NAMALWA (cell line): Measurements from ENCODE around the gene MBD3.
"Not testable (repeated sequence)": the region's sequence is repeated elsewhere in the genome, so short reads cannot be mapped to it uniquely, and the experiment has no call there.

ENCODE experiments used
- DNase-seq: peaks from one replicate; pipeline ENCODE4 v3.0.0-alpha.2; 2015; ENCODE audit warnings: low spot score

The MBD3 gene, protein sequence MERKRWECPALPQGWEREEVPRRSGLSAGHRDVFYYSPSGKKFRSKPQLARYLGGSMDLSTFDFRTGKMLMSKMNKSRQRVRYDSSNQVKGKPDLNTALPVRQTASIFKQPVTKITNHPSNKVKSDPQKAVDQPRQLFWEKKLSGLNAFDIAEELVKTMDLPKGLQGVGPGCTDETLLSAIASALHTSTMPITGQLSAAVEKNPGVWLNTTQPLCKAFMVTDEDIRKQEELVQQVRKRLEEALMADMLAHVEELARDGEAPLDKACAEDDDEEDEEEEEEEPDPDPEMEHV

DNA sequence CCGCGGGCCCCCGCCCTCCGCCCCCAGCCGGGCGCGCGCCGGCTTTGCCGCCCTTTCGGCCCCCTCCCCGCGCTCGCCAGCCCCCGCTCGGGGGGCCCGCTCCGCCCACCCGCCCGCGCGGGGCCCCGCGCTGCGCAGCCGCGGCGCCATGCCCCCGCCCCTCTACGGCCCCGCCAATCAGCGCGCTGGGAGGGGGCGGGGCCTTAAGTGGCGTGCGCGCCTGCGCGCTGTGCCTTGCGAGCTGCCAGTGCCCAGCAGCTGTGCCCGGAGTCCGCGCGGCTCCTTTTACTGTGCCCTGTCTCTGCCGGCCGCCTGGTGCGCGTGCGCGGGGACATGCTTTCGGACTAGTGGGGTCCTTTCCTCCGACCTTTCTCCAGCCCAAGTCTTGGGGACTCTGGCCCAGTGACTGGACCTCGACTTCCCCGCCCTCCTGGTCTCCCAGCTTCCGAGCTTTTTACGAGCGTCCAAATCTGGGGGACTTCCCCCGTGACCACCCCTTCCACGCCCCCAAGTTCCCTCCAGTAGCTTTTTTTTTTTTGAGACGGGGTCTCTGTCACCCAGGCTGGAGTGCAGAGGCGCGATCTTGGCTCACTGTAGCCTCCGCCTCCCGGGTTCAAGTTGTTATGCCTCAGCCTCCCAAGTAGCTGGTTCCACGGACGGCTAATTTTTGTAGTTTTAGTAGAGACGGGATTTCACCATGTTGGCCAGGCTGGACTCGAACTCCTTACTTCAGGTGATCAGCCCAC, at the start of gene MBD3:
MBD3 (minus strand) TSS at position 111 of the 746 bp plus-strand sequence. CDS start 234 bp downstream, outside the sequence.
- DNase-seq, result peak; percentile 93

DNA sequence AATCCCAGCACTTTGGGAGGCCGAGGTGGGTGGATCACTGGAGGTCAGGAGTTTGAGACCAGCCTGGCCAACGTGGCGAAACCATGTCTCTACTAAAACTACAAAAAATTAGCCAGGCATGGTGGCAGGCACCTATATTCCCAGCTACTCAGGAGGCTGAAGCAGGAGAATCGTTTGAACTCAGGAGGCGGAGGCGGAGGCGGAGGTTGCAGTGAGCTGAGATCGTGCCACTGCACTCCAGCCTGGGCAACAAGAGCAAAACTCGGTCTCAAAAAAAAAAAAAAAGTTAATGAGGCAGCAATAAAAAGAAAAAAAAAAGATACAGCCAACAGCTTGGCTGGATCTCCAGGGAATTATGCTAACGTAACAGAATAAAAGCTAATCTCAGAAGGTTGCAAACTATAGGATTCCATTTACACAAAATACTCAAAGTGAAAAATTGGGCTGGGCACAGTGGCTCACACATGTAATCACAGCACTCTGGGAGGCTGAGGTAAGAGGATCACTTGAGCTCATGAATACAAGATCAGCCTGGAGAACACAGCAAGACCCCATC, 48.3 kb upstream of the MBD3 start:
- not testable (repeated sequence) for DNase-seq

DNA sequence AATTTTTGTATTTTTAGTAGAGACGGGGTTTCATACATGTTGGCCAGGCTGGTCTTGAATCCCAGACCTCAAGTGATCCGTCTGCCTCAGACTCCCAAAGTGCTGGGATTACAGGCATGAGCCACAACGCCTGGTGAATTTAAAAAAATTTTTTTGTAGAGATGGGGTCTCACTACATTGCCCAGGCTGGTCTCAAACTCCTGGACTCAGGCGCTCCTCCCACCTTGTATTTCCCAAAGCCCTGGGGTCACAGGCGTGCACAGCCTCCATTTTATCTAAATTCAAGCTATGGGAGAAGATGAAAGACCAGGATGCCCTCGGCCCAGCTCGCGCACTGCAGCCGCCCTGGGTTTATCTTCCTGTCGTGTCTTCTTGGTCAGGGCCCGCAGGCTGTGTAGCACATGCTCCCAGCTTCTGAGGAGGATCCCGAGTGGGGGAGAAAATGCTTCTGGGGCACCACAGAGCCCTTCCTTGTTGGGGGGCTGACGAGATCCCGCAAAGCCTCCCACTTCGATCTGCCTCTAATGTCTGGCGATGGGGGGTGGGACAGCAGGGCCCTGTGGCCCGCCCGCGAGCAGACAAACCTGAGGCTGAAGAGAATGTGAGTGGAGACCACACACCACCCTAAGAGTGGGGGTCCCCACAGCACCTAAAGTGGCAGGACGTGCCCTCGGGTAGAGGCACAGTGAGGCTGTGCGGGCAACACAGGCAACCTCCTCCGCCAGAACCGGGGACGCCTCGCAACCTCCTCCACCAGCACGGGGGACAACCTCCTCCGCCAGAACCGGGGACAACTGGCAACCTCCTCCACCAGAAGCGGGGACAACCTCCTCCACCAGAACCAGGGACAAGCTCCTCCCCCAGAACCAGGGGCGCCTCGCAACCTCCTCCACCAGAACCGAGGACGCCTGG, 43.9 kb upstream of the MBD3 start:
- no peak for DNase-seq

DNA sequence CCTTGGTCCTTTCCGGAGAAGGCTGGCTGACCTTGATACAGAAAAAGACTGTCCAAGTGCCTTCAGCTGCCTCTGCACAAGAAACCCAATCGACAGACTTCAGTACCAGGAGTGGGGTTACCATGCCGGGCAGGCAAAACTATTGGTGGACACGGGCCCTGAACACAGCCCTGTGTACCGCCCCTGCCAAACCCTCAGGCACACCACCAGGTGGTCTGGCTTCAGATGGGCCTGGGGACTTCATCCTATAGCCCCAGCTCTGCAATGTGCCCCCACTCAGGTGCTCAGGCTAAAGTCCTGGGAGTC, 42.2 kb upstream of the MBD3 start:
- DNase-seq, result no peak

DNA sequence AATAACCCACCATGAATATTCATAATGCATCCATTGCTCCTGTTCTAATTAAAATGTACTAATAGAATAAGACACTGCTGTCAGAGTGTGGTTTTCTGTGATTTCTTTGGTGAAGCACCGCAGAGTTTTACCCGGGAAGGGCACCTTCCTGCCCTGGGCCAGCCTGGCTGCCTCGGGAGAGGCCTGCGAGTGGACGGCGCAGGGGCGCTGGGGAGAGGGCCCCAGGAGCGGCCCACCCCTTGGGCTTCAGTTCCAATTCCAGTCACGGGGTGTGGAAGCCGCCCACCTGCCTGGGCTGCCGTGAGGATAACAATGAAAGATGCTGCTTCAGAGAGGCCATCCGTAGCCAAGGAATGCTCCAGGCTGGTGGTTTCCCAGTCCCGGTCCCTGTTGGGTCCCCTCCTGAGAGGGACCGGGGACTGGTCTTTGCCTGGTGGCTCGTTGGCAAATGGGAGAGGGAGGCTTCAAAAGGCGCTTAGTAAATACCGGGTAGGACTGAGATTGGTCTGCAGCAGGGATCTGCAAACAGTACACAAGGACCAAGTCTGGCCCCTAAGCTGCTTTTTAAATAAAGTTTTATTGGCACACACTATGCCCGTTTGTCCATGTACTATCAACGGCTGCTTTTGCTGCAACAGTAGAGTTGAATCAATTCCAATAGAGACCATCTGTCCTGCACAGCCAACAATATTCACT, 41.7 kb upstream of the MBD3 start:
- DNase-seq, result peak; percentile 47

DNA sequence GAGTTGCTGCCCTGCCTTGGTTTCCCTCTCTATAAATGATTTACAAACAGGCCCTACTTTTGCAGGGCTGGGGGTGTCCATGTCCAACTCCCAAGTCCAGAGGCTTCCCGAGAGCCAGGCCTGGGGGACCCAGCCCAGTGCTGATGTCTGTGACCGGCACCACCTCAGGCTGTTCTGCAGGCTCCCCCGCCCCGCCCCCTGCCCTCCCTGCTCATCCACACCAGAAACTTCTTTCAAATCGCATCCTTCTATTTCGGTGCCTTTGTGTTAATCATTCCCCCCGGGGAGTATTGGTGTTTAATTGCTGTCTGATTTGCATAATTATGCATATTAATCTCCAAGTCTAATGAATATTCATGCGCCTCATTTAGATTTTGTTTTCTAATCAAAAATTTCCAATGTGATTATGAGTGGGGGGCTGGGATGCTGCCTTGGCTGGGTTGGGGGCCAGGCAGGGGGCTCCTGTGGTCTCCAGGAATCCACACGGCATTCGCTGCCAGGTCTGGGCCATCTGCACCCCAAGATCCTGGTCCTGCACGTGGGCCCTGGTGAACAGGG, 40.7 kb upstream of the MBD3 start:
- DNase-seq, result no peak

DNA sequence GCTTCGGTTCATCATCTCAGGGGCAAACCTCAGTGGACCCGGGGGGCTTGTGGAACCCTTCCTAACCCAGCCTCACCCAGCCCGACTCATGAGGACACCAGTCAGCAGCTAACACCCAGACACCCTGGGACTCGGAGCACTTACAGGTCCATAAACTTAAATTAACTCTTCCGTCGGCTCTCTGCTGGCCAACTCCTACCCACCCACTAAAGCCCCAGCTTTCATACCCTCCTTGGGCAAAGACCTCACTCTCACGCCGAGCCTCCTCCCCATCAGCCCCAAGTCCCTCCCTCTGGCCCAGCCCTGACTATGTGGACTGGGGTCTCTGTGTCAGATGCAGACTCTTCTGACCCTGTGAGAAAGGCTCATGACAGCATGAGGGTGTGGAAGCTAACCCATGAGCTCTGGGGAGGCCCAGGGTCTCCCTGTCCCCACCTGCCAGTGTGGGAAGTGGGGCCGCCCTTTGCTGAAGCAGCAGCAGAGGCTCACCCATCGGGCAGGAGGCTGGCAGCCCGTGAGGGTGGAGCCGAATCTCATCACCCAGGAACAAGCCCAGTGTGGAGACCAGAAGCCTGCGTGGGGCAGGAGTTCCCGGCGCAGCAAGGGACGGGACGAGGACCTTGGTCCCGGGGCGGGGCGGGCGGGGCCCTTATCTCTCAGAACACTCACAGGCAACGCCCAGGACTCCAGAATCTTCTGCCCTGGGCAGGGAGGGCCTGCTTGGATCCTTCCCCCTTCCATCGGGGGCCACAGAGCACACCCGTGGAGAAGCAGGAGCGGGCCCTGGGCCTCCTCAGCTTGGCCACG, 40.0 kb upstream of the MBD3 start:
- no peak for DNase-seq

DNA sequence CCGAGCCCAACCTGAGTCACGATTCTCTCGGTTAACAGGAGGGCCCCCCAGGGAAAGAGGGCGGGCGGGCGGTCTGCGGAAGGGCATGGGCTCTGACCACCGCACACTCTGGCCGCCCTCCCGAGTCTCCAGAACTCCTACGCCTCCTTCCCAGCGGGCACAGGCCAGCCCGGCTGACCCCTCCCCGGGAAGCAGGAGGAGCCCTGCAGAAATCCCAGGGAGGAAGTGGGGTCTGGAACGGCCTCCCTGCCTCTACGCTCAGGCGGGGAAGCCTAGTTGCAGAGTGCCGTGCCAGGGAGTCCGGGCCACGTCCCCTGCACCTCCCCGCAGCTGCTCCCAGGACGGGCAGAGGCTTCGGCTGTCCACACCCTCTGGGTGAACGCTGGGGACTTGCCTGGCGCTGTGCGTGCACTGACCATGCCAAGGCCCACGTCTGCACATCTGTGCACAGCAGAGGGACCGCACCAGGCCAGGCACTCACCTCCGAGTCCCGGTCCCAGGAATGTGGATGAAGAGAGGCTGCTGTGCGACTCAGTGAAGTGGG, 39.0 kb upstream of the MBD3 start:
- DNase-seq, result no peak

DNA sequence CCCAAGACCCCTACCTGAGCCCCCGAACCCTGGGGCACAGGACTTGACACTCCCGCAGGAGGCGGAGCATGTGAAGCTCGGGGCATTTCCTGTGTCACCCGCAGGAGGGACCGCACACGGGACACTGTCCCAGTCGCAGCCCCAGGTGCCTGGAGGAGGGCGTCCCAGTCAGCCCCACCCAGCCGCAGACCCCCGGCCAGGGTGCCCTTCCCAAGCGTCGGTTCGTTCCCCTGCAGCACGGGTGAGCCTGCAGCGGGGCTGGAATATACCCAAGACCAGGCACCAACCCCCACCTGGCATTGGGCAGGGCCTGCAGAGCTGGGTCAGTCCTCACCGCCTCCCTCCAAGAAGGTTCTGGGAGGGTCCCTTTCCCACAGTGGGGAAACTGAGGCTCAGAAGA, 38.1 kb upstream of the MBD3 start:
- no peak for DNase-seq

DNA sequence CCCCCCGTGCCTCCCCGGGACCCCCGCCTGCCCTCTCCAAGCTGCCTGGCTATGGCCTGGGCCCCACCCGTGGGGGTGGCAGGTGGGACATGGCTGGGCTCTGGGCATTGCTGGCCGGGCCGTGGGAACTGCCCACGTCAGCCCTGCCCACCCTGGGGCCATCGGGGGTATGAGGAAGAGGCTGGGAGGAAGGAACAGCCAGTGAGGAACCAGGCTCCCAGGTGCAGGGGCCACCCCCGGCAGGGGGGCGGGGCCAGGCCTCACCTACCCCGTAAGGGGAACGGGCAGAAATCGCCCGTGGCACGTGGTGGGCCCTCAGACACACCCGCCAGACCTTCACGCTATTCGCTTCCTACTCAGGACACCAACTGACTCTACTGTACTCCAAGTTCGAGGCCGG, 37.3 kb upstream of the MBD3 start:
- no peak for DNase-seq

DNA sequence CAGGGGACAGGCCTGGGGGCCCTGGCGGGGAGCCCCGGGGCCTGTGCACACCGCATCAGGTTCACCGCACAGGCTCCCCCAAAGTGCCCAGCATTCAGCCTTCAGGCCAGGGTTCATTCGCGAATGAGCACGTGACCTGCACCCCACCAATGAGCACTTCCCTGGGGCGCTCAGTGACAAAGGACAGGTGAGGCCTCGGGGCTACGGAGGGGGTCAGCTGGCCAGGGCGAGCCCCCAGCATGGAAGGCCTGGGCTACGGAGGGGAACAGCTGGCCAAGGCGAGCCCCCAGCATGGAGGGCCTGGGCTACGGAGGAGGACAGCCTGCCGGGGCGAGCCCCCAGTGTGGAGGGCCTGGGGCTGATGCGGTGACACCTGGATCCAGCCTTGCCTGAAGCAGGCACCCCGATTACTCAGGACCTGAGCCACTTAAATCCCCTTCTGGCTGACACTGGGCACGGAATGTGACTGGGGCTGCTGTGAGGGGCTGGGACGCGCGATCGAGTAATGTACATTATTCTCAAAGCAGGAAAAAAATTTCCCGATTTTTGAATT, 36.7 kb upstream of the MBD3 start:
- no peak for DNase-seq

DNA sequence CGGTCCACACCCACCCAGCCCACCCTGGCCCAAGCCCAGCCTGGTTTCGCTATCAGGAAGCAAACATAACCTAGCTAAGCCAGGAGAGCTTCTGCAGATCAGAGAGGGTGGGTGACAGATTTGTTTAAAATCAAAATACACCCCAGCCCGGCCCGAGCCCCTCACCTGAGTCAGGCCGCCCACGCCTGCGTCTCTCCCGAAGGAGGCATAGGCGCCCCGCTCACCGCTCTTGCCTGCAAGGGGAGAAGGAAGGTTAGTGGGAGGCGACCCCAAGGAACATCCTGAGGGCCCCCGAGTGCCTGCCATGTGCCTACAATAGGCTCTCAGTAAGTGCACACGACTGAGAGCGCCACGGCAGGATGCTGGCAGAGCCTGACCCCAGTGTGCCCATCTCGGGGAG, 34.5 kb upstream of the MBD3 start:
- DNase-seq, result no peak

DNA sequence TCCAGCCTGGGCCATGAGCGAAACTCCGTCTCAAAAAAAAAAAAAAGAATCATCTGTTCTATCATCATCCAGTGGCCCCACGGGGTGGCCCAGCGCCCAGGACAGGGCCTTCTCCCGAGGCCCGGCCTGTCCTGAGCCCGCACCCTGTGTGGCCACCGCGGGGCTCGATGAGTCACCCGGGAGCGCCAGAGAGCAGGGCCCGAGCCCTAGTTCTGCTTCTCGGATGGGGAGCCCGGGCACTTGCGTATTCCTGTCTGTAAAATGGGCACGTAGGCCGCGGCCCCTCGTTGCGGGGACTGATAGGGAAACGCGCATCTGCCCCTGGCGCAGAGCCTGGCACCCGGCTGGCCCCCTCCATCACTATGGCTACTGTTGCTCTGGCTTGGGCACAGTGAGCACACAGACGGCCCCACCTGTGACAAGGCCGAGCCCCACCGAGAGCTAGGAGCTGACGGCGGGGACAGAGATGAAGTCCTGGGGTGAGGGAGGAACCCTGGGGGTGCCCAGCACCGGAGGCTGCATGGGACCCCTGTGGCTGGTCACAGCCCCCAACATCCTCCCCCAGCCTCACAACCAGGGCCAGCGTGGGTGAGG, 33.8 kb upstream of the MBD3 start:
- DNase-seq, result no peak

DNA sequence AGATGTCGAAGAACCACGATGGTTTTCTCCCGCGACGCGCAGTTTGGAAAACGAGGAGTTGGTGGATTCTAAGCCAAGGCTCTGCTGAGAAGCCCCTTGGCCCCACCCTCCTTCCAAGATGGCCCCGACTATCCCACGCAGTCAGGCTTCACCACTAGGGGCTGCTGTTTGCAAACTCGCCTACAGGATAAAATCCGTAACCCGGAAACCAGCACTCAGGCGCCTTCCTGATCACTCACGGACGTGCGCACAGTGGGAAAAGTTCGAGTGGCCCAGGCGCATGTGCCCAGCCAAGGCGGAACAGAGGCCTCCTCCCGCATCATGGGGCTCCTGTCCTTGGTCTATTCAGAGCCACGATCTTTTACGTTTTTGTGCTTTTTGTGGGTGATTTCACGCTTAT, 31.8 kb upstream of the MBD3 start:
- DNase-seq, result peak; percentile 52

DNA sequence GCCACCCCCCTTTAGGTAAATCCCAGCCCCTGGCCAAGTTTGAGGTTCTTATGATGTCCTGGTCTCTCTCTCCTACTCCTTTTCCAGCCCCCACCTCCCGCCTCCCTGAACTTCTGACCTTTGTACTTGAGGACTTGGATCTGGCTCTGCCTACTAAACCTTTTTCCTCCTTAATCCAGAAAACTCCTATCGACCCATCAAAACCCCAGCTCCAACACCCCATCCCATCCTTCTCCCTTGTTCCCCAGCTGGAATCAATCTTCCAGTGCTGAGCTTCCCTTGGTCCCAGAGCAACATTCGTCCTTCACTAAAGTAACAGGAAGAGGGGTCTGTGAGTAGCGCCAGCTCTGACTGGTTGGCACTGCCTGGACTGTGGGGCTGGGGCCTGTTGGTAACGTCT, 29.9 kb upstream of the MBD3 start:
- DNase-seq, result no peak

DNA sequence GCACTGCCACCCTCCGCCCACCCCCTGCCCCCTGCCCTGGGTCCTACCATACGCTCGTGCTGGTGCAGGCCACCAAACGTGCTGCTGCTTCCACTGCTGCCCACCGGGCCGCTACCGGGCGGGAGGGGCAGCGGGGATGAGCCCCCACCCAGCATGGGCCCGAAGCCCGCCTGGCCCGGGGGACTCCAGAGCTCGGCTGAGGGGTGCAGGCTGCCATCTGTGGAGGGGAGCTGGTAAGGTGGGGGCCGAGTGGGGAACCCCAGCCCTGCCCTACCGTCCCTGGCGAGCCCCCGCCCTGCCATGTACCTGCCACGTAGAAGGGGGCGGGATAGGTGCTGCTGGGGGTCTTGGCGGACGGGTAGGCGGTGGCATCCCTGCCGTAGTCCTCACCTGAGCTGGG, 29.3 kb upstream of the MBD3 start:
- DNase-seq, result no peak

DNA sequence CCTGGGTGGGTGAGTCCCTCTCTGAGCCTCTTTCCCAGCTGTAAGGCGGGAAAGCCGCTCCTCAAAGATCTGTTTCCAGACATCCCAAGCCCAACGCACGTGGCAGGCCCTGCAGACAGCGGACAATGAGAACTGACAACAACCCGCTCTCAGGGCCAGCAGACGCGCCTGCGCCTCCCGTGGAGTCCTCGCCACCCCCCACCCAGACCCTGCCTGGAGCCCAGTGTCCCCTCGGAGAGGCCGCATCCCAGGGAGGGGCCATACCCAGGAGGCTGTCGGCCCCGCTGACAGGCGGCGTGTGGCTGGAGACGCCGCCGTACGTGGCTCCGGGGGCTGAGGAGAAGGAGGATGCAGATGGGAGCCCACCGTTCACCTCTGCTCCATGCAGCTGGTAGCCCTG, 28.9 kb upstream of the MBD3 start:
- DNase-seq, result no peak

DNA sequence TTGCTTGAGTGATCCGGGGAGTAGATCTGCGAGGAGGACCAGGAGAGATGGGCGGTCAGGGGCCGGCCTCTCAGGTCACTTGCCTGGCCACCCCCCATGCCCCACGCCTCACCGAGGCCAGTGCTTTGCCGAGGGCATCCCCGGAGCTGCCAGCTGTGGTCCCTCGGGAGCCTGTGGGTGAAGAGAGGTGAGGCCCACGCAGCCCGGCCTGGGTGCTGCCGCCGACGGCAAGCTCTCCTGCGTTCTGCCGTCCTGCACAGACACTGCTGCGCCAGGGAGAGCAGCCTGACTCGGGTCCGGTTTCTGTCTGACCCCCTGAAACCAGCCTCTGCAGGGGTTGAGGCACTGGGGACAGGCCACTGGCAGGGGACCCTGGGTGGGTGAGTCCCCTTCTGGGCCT, 28.4 kb upstream of the MBD3 start:
- DNase-seq, result no peak

DNA sequence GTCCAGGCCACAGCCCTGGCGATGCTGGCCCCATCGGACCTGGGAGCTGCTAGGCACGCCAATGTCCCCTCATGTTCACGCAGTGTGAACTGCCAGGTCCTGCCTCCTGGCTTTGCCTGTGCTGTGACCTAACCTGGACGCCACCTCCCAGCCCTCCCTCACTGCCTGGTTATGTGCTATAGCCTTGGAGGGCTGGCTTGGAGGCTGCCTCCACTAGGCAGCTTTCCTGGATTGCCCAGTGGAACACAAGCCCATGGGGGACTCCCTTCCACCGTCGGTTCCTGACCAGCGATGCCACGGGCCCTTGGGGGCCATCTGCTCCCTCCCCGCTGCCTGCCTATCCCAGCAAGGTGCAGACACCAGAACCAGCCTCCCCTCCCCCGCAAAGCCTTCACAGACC, 27.8 kb upstream of the MBD3 start:
- no peak for DNase-seq

DNA sequence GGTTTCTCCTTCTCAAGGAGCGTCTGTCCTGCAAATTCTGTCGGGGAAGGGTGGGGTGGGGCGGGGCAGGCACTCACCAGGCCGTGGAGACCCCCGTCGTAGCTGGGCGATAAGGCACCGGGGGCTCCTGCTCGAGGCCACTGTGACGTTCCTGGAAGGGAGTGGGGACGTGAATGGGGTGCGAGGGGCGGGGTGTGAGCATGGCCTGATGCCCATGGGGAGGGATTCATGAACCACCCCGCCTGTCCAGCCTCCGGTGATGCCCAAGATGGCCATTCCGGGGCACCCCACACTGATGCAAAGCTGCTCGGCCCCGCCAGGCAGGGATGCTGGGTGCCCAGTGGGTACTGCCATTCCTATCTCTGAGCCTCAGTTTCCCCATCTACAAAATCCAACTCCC, 27.0 kb upstream of the MBD3 start:
- DNase-seq, result no peak
